ENCODE data around the gene CD37. TPM values are rescaled to one million over a fixed set of nuclear protein-coding genes. Genes with fewer than 3 reads are reported as not detected.

CD37 gene
- total RNA-seq, 1 experiment from 2014 or later = not detected

DNA sequence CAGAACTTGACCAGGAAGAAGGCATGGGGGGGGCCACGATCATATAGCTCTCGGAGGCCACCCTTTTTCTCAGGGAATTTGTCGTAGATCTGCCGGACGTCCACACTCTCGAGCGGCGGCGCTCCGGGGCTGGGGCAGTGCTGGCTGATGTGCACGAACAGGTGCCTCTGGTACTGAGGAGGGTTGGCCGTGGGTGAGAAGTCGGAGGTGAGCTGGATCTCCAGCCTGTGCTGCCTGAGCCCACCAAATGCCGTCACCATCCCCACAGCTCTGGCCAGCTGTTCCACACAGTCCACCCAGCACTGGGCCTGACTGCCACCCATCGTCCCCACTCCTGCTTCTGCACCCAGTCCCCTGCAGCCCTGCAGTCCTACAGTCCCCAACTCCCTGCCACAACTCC lies 12.0 kb downstream of the CD37 start:
- Histone ChIP-seq H3K4me2 (ENCODE audit: low read length) (no peak overlapping the region), H3K4me3 (ENCODE audit: low read length) (no peak overlapping the region), H3K9me2 (replicated peaks; ENCODE audit: low read length) (no peaks in the 10 kb centered on the region), H3K4me1 (ENCODE audit: insufficient read depth, low read length) (no peaks in the 10 kb centered on the region), H3K27ac (ENCODE audit: low read length) (no peak overlapping the region), H2AFZ (ENCODE audit: low read length) (no peak overlapping the region), H3K36me3 (ENCODE audit: low read depth, low read length) (peaks cover 57% of the 10 kb centered on the region), H3F3A (ENCODE audit: low read length, unreplicated experiment) (no peaks in the 10 kb centered on the region), H3K27me3 (ENCODE audit: low read length) (no peaks in the 10 kb centered on the region), H4K20me1 (ENCODE audit: low read length) (no peaks in the 10 kb centered on the region), H3K9me3 (ENCODE audit: low read length) (no peaks in the 10 kb centered on the region), H3K79me2 (ENCODE audit: low read length) (no peaks in the 10 kb centered on the region), H3K9ac (ENCODE audit: low read length) (no peak overlapping the region)
- no peak for DNase-seq
- ChIA-PET CTCF (no interaction called here), POLR2A (ENCODE audit: unreplicated experiment) (no interaction called here)
- TF ChIP-seq EZH2phosphoT487 (IDR thresholded peaks at IDR 0.05; ENCODE audit: borderline replicate concordance, low read length) (no peak), EZH2 (IDR thresholded peaks at IDR 0.05; ENCODE audit: low read length, unreplicated experiment) (no peak)
- TF ChIP-seq, protein P1, sequence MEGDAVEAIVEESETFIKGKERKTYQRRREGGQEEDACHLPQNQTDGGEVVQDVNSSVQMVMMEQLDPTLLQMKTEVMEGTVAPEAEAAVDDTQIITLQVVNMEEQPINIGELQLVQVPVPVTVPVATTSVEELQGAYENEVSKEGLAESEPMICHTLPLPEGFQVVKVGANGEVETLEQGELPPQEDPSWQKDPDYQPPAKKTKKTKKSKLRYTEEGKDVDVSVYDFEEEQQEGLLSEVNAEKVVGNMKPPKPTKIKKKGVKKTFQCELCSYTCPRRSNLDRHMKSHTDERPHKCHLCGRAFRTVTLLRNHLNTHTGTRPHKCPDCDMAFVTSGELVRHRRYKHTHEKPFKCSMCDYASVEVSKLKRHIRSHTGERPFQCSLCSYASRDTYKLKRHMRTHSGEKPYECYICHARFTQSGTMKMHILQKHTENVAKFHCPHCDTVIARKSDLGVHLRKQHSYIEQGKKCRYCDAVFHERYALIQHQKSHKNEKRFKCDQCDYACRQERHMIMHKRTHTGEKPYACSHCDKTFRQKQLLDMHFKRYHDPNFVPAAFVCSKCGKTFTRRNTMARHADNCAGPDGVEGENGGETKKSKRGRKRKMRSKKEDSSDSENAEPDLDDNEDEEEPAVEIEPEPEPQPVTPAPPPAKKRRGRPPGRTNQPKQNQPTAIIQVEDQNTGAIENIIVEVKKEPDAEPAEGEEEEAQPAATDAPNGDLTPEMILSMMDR (conservative IDR thresholded peaks at IDR 0.05; ENCODE audit: low read depth, low read length) = no peak
- ATAC-seq = no peak
- no TSS peak for BruUV-seq (replicated peaks)
- intact Hi-C loops (cut with micrococcal nuclease) = no loop called here

GRCh38 chr19:49347835-49348234 lies 12.6 kb downstream of the CD37 start:
- Histone ChIP-seq H3K9me2 (replicated peaks; ENCODE audit: low read length) (no peaks in the 10 kb centered on the region), H3K27ac (ENCODE audit: low read length) (no peak overlapping the region), H3K9me3 (ENCODE audit: low read length) (no peaks in the 10 kb centered on the region), H3K4me3 (ENCODE audit: low read length) (no peak overlapping the region), H4K20me1 (ENCODE audit: low read length) (no peaks in the 10 kb centered on the region), H3K4me2 (ENCODE audit: low read length) (no peak overlapping the region), H3K4me1 (ENCODE audit: insufficient read depth, low read length) (no peaks in the 10 kb centered on the region), H3K9ac (ENCODE audit: low read length) (no peak overlapping the region), H3K36me3 (ENCODE audit: low read depth, low read length) (peaks cover 51% of the 10 kb centered on the region), H3K79me2 (ENCODE audit: low read length) (no peaks in the 10 kb centered on the region), H3K27me3 (ENCODE audit: low read length) (no peaks in the 10 kb centered on the region), H2AFZ (ENCODE audit: low read length) (no peak overlapping the region), H3F3A (ENCODE audit: low read length, unreplicated experiment) (no peaks in the 10 kb centered on the region)
- ATAC-seq (peak; percentile 73), DNase-seq (peak; percentile 58)
- intact Hi-C loops (cut with micrococcal nuclease) = no loop called here
- no TSS peak for BruUV-seq (replicated peaks)
- ChIA-PET POLR2A (ENCODE audit: unreplicated experiment) (no interaction called here), CTCF (no interaction called here)
- TF ChIP-seq EZH2phosphoT487 (IDR thresholded peaks at IDR 0.05; ENCODE audit: borderline replicate concordance, low read length) = no peak
- TF ChIP-seq, protein P1 (conservative IDR thresholded peaks at IDR 0.05; ENCODE audit: low read depth, low read length) = 0 out of 2 replicates have a peak, but pooled peaks have one; percentile 28

DNA sequence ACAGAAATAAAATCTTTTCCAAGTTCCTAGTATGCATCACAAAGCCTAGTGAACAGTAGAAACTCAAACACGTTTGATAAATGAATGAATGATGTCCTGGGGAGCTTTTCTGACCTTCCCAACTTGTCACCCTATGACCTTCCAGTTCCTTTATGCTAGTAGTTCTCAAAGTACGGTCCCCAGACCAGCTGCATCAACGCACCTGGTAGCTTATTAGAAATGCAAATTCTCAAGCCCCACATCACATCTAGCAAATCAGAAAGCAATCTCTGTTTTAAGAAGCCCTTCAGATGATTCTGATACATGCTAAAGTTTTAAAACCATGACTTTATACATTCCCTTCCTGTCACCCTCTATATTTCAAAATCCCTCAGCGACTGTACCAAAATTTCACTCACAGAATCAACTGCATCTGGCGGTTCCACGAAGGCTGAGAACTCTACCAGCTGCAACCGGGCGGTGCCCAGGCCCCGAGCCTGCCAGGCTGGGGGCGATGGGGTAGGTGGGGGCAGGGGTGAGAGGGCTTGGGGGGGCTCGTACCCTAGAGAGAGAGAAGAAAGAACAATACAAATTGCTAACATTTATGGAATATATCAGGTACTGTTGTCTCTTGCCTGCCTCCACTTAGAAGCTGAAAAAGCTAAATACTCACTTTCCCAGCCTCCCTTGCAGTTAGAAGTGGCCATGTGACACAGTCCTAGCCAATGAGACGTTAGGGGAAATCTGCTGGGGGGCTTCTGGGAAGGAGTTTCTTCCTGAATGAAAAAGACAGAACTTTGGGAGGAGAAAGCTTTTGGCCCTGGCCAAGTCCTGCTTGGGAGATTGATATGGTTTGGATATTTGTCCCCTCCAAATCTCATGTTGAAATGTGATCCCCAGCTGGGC lies 13.3 kb downstream of the CD37 start:
- no peak for ATAC-seq
- BruUV-seq (replicated peaks) = no TSS peak

More for the DNA sequence above, 13.3 kb downstream of the CD37 start:
- H3K4me3 ChIP-seq (ENCODE audit: low read length) = no peak overlapping the region
- H3K9me3 ChIP-seq (ENCODE audit: low read length) = no peaks in the 10 kb centered on the region
- no peak for TF ChIP-seq EZH2 (IDR thresholded peaks at IDR 0.05; ENCODE audit: low read length, unreplicated experiment)
- TF ChIP-seq, protein P1 (conservative IDR thresholded peaks at IDR 0.05; ENCODE audit: low read depth, low read length) = no peak
- no peak for TF ChIP-seq EZH2phosphoT487 (IDR thresholded peaks at IDR 0.05; ENCODE audit: borderline replicate concordance, low read length)
- intact Hi-C loops (cut with micrococcal nuclease) = no loop called here
- no peaks in the 10 kb centered on the region for H3K4me1 ChIP-seq (ENCODE audit: insufficient read depth, low read length)
- ChIA-PET CTCF (no interaction called here), POLR2A (ENCODE audit: unreplicated experiment) (no interaction called here)
- H3K27me3 ChIP-seq (ENCODE audit: low read length) = no peaks in the 10 kb centered on the region
- peaks cover 49% of the 10 kb centered on the region for H3K36me3 ChIP-seq (ENCODE audit: low read depth, low read length)
- no peak overlapping the region for H2AFZ ChIP-seq (ENCODE audit: low read length)
- no peaks in the 10 kb centered on the region for H4K20me1 ChIP-seq (ENCODE audit: low read length)
- H3K79me2 ChIP-seq (ENCODE audit: low read length) = no peaks in the 10 kb centered on the region
- no peak overlapping the region for H3K4me2 ChIP-seq (ENCODE audit: low read length)
- H3K27ac ChIP-seq (ENCODE audit: low read length) = no peak overlapping the region
- H3K9ac ChIP-seq (ENCODE audit: low read length) = no peak overlapping the region
- H3F3A ChIP-seq (ENCODE audit: low read length, unreplicated experiment) = no peaks in the 10 kb centered on the region
- no peak for DNase-seq
- no peaks in the 10 kb centered on the region for H3K9me2 ChIP-seq (replicated peaks; ENCODE audit: low read length)

All from PC-3 (cell line).